ENCODE data around the gene ACOX1.

ACOX1 gene

DNA sequence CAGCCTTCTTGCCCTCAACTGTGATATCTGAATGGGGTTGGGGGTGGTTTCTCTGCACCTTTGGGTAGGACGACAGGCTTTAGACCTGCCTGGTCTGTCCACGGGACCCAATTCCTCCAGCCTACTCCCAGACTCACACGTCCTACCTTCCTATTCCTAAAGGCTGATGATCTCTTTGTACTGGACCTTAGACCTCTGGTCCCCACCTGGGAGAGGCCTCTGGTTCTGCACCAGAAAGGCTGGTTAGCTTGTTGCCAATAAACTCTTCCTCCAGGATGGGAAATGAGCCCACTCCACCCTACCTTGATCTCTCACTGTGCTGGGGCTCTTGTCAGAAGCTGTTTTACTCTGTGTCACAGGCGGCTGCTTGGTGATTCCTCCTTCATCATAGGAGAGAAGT is 52.5 kb downstream of the ACOX1 start:
- DNase-seq = no peak

DNA sequence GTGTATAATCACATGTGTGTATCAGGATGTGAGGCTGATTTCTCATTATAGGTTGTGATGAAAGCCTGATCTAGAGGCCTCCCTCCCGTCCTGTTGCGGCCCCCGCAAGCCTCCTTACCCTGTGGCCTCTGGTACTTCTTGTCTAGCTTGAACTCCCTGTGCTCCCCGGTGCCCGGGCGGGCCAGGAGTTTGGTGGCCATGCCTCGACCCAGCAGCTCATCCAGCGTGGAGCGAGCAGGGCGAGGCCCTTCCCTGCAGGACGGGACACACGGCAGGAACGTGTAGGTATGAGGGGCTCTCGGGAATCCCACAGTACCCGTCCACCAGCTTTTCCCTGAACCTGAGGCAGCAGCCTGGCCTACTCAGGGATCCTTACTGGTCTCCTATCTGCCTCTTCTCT is 53.1 kb downstream of the ACOX1 start:
- no peak for DNase-seq

DNA sequence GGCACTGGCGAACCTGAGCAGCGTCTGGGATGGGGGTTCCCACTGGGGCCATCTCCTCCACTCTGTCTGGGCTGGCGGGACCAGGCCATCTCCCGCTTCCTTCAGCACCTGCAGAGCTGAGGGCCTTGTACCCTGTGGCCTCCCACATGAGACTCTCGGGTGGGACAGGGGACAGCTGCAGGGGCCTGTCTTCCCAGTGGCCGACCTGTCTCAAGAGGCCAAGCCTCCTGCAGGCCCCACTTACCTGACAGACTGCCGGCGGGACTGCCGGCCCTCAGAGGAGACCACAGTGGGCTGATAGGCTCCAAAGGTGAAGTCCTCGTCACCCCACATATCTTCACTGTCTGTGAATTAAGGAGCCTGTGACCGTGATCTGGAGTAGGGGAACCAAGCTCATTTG is 53.9 kb downstream of the ACOX1 start:
- DNase-seq = no peak

DNA sequence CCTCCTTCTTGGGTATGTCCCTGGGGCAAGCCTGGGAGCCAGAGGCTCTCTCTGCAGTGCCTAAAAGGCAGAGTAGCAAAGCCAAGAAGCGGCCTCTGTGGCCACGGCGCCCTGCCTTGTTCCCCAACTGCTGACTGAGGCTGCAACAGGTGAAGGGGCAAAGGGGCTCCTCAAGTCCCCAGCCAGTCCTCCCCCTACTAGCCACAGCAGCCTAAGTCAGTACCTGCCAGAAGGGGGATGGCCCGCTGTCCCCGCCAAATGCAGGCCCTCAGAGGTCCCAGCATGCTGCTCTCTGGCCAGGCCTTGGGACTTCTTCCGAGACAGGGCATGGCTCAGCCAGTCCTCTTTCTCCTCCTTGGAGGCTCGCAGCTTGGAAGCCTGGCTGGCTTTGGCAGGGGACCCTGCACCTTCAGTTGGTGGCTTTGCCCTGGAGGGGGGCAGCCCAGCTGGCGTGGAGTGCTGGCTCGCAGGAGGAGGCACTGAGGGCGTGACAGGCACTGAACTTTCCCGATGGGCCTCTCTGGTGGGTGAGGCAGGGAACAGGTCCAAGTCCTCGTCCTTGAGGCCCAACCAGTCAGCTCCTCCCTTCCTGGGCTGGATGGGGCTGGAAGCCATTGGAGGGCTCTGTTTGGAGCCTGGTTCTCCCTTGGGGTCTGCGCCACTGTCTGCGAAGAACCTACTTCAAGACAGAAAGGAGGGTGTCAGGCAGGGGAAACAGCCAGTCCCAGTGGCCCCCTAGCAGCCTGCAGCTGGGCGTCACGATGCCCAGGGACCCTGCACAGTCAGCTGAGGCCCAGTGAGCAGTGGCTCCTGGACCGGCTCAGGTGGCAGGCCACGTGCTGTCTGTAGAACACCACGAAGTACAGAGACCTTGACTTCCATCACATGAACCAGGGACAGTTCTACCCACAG is 55.7 kb downstream of the ACOX1 start:
- no peak for DNase-seq

DNA sequence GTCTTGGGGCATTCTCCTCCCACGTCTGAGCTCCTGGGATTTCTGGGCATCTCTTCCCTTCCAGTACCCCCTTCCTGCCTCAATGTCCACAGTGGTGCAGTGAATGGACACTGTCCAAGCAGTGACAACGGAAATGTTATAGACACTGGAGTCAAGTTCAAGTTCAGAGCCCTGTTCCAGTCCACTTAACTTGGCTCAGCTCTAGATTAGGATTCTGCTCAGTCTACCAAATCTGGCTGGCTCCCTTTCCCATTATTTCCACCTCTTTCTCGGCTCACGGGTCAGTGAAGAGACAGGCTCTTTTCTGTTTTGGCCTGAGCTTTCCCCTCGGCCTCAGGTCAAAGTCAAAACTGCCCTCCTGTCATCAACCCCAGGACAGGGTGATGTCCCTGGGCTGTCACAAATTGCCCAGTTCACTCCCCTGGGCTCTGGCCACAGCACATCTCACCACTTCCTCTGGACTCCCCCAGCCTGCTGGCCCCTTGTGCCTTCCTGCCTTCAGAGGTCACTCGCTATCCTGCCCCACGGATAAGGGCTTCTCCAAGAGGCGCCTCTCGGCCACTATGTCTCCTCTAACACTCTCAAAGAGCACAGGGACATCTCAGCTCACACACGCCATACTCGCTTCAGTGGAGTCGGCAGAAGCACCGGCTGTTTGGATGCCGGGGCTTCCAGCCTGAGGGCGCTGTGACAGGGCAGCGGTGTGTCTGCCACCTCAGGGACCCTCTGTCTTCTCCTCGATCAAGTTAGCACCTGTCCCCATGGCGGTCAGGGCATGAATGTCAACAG is 56.6 kb downstream of the ACOX1 start:
- DNase-seq = no peak

DNA sequence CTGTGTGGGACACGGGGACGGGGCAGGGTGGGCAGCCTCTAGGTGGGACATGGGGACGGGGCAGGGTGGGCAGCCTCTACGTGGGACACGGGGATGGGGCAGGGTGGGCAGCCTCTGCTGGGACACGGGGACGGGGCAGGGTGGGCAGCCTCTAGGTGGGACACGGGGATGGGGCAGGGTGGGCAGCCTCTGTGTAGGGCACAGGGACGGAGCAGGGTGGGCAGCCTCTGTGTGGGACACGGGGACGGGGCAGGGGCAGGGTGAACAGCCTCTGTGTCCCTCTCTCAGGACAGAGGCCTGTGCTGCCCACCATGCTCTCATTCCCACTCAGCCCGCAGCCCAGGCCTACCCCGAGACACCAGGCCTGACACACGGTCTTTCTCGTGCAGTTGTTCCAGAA is 57.4 kb downstream of the ACOX1 start:
- DNase-seq = no peak

DNA sequence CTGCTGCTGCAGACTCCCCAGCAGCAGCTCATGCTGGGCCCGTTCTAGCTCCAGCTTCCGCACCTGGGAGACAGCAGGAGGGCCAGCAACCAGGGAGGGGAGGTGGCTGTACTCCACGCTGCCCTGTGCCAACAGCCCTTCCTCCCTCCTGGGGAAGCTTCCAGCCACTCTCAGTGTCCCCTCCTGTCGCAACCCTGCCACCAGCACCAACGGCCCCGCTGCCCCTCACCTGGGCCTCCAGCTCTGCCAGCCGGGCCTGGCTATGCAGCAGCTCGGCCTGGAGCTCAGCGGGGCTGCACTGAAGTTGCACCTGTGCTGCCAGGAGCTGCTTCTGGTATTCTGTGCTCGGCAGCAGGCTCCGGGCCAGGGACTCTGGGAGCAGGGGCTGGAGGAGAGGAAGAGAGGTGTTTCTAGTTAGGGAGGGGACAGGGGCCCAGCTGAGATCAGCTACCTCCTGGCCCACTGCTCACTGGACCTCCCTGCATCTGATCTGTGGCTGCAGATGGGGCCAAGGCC is 58.9 kb downstream of the ACOX1 start:
- no peak for DNase-seq

DNA sequence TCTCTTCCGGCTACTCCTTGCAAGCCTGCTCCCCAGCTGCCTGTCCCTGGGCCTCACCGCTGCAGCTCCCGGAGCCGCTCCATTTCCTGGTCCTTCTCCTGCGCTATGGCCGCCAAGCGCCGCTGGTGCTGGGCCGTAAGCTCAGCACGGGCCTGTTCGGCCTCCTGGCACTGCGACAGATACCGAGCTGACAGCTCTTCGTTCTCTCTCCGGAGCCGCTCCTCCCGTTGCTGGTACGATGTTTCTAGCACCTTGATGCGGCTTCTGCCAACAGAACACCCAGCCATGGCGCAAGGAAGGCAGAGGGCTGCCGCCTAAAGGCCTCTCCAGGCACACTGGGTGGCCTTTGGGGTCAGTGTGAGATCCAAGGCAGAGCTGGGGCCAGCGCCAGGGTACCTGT is 59.4 kb downstream of the ACOX1 start:
- no peak for DNase-seq

DNA sequence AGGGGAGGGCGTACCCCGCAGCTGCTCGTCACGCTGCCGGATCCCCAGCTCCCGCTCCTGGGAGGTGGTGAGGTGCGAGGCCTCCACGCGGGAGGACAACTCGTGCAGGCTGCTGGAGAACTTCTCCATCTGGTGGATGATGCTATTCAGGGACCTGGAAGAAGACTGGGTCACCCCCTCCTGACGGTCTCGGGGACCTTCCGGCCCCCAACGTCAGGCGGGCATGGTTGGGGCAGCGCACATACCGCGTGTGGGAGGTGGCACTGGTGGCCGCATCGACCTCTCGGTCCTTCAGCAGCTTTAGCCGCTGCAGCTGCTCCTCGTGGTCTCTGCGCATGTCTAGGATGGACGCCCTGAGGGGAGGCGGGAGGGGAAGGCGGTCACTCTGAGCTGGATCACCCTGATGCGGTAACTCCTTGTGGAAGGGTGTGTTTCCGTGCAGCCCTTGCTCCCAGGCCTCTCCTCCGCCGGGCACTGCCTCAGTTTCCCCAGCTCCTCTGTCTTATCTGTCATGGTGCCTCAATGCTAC is 61.0 kb downstream of the ACOX1 start:
- DNase-seq = no peak

DNA sequence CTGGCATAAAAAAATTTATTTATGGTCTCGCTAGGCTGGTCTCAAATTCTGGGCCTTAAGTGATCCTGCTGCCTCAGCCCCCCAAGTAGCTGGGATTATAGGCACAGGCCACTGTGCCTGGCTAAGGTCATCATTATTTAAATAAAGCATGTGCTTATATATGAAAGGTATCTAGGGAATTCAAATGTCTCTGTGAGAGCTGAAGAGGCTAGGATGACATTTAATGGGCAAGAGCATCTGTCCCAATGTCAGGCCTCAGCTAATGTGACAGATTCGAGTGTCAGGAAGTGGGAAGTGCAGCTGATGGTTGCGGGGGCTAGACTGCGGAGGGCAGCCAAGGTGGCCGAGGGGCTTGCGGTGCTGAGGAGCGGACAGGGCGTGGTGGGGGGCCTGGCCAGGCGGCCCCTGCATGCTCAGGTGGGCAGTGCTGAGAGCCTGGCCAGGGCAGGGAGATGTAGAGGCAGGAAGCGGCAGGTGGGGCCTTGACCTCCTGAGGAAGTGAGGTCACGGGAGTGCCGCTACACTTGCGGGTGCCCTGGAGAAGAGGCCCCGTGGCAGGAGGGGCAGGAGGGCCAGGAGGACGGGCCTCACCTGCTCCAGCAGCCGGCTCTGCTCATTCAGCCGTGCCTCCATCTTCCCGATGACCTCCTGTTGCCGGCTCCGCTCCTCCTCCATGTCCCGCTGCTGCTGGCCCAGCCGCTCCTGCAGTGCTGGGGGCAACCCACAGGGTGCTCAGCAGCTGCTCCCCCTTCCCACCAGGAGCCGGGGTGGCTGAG is 61.6 kb downstream of the ACOX1 start:
- no peak for DNase-seq

DNA sequence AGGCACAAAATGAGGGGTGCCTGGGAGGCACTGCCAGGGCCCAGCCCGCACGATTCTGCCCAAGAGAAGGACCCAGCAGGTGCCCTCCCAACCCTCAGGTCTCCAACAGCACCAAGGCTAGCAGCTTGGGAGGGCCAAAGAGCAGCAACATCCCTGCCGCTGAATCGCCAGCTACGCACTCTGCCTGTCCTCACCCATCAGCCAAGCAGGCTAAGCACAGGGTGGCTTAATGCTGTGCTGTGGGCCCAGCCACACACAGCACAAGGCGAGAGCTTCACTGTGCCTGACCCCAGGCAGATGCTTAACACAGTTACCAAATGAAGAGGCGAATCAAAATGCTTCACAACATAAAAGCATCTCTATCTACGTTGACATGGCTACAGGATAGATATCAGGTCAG is 63.7 kb downstream of the ACOX1 start:
- DNase-seq = no peak

DNA sequence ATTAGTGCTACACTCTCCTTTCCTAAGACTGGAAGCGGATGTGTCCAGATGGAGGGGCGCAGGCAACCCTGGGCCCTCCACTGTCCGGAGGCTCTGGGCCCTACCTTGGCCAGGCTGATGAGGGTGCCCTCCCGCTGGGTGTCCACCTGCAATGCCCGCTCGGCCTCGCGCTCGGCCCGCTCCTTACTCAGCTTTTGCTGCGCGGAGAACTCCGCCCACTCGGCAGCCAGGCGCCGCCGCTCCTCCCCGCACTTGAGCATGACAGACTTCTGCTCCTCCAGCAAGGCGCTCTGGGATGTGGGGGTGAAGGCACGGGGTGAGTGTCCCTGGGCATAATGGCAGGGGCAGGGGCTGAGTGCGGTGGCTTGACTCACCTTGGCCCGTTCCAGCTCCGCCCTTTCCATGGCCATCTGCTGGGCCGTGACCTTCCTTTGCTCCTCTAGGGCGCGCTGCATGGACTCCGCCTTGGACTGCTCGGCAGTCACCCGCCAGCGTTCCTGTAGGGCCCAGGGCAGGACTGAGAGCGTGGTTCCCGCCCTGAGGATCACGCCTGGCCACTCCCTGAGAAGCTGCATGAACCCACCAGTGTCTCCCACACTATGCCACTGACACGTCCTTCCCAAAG is 64.2 kb downstream of the ACOX1 start:
- DNase-seq = no peak

DNA sequence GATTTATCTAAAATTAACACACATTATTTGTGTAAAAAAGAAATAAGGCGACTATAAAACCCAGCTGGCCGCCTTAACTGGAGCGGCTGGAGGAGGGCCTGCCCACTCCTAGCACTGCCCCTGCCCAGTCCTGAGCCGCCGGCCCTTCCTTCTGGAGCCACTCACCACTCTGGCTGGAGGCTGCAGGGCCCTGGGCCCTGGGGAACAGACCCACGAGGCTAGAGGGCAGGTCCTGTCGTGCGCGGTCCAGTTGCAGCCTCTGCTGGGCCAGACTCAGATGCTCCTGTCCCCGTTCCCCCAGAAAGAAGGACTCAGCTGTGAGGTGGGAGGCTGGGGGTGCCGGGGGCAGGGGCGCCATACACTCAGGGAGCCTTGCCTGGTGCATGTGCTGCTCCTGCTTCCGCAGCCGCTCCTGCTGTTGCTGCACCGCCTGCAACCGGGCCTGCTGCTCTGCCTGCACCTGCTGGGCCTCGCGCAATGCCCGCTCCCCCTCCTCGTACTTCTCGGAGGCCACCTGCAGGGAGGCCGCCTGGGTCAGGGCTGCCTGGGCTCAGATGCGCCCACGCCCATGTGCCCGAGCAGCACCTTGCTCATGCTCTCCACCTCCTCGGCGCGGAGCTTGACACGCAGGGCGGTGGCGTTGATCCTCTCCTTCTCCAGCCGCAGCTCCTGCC is 65.3 kb downstream of the ACOX1 start:
- DNase-seq = no peak

DNA sequence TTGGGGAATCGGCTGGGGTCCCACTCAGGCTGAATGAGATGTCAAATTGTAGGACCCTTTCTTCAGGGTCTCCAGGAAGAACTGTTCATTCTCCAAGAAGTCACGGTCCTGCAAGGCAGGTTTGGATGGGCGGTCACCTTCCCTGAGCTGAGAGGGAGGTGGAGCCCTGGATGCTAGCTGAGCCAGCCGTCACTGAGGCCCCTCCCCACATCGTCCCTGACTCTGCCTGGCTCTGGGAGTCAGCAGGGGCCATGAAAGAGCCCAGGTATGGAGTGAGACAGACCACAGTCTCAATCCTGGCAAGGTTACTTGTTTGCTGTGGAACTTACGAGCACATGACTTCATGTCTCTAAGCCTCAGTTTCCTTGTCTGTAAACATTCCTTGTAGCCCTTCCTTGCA is 68.3 kb downstream of the ACOX1 start:
- DNase-seq = no peak

DNA sequence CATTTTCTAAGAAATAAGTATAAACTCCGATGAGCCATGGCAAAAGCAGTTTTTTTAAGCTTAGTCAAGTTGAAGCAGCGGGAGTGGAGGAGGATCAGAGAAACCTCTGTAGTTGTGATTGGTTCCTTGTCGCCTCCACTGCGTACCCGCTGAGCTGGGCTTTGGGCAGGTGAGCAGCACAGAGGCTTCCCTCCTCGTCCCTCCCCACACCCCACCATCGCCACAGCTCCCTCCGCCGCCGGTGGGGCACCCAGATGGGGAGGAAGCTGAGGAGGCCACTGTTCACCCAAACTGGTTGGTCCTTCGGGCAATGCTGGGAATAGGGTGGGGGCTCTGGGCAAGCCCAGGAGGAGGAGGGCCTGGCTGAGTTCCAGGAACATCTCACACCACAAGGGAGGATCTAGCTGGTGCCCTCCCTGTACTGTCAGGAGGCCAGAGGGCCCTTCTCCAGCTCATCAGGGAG is 69.1 kb downstream of the ACOX1 start:
- DNase-seq = no peak

DNA sequence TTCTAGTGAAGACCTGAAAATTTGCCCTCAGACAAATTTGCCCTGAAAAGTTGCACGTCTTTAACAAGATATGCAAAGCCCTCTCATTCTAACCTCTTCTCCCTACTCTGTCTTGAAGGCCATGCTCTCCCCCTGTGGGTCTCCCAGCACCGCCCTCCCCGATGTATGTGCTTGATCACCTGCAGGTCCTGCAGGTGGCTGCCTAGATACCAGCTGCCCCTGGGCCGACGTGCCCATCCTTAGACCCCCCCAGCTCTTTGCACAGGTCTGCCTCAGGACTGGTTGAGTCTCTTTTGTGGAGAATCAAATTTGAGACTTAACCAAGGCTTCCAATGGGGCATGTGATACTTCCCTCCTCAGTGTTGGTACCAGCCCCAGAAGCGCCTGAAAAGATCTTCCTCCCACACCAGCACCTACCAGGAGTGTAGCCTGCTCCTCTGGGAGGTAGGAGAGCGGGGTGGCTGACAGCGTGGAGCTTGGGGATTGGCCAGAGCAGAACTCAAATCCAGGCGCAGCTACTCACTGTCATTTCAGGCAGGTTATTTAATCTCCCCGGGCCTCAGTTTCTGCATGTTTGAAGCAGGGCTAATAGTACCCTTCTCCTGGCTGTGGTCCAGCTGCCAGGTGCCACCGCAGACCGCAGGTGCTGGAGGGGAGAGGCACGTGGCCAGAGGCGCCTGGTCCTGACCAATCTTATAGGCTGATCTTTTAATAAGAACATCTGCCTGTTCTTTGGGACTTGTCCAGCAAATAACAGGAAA is 69.7 kb downstream of the ACOX1 start:
- DNase-seq = no peak

DNA sequence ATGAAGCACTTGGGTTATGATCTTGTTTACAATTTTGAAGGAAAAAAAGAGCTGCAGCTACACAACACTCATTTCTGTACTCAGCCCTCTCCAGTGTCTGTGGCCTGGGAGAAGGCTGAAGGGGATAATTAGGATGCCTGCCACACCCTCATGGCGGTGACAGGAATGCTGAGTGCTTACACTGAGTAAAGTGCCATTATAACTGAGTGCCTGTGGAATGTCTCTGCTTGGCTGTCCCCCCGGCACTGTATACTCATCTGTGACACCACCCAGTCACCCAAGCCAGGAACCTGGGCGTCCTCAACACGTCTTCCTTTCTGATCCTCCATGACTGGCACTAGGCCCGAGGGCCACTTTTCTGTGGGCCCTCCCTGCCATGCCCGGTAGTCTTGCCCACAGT is 70.8 kb downstream of the ACOX1 start:
- DNase-seq = no peak

DNA sequence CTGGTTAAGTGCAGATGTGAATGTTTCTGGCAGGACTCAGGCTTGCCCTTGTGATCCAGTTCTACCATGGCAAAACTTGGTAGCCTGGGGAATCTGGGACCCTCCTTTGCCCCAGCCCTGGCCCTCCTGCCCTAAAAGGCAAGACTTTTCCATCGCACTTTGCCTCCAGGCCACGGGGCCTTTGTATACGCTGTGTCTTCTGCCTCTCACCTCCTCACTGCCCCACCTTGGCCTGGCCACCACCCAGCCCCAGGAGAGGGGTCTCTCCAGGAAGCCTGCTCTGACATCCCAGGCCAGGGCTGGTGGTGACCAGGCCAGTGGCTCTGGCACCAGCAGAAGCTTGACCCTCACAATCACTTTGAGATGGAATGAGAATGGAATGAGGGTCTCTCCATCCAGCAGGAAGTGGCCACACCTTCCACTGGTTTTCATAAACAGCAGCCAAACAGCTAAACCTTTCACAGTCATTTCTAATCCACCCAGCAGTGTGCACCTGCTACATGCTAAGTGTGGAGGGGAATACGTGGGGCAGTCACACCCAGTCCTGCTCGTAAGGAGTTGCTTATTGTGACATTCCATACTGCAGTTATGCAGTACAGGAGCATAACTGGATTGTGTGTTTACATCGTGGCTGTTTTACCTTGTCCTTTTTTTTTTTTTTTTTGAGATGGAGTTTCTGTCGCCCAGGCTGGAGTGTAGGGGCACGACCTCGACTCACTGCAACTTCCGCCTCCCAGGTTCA is 72.7 kb downstream of the ACOX1 start:
- DNase-seq = no peak

DNA sequence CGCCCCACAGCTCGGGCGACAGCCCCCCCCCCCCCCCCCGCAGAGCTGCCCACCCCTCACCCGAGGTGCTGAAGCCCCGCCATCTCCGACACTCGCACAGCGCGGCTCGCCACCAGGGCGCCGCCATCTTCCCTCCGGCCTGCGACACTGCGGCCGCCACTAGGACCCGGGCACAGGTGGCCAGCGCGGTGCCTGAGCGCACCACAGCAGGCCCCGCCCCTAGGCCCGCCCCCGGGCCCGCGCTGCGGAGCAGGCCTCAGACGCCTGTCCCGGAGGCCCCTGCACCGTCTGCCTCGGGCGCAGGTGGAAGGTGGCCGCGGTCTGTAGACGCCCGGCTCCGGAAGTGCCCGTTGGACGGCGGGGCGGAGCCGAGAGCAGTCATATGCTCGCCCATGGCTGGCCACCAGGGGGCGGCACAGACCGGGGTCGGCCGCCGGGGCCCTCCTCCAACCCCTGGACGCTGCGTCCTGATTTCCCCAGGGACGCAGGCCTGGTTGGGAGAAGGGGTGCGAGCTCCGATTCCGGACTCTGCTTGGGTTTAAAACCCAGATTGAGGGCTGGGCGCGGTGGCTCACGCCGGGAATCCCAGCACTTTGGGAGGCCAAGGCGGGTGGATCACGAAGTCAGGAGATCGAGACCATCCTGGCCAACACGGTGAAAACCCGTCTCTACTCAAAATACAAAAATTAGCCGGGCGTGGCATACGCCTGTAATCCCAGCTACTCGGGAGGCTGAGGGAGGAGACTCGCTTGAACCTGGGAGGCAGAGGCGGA is 74.0 kb downstream of the ACOX1 start, which contains the start of gene MRPL38:
Gene MRPL38 (minus strand): TSS at position 136 of the 773 bp plus-strand sequence. CDS start 9 bp downstream, at position 127.
- DNase-seq = peak; percentile 92
